Measurements from ENCODE around the gene TLL1. TPM values are rescaled to one million over a fixed set of nuclear protein-coding genes. Genes with fewer than 3 reads are reported as not detected.

TLL1 gene
- polyA plus RNA-seq, 2 of the 4 experiments (the other 2 are of a cell fraction) = 0.01 to 0.13 TPM

DNA sequence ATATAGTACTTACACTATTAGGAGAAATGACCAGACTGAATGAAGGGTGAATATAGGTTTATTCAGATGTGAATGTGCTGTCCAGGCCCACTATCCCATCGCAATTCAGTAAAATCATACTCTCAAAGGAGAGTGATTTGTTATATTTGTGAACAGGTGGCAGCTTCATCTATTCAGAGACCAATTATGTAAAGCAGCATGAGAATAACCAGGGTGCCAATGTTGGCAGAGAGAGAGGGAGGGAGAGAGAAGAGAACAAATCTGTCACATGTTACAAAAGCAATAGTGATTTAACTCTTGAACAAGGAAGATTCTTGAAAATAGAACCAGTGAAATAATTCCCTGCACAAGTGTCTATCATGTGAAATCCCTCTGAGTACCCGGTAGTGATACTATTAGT is 38.9 kb upstream of the TLL1 start:
- no peaks in the 10 kb centered on the region for H3K9me3 ChIP-seq
- ATAC-seq (no peak), FAIRE-seq (no peak), DNase-seq (ENCODE audit: low read depth in 1 of 2, low spot score in 1 of 2) (no peak)
- no peaks in the 10 kb centered on the region for H3K4me1 ChIP-seq
- ChIA-PET CTCF (no interaction called here), POLR2A (no interaction called here)
- H3K4me3 ChIP-seq = no peak overlapping the region
- no peak overlapping the region for H3K4me2 ChIP-seq
- TF ChIP-seq, protein P1, sequence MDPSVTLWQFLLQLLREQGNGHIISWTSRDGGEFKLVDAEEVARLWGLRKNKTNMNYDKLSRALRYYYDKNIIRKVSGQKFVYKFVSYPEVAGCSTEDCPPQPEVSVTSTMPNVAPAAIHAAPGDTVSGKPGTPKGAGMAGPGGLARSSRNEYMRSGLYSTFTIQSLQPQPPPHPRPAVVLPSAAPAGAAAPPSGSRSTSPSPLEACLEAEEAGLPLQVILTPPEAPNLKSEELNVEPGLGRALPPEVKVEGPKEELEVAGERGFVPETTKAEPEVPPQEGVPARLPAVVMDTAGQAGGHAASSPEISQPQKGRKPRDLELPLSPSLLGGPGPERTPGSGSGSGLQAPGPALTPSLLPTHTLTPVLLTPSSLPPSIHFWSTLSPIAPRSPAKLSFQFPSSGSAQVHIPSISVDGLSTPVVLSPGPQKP (IDR thresholded peaks at IDR 0.05; ENCODE audit: low read depth, low read length) = no peak
- no peak for TF ChIP-seq CEBPB (IDR thresholded peaks at IDR 0.05)
- TF ChIP-seq KDM1A (IDR thresholded peaks at IDR 0.05; ENCODE audit: low read depth) = no peak
- no peak for TF ChIP-seq MYC (IDR thresholded peaks at IDR 0.05; ENCODE audit: borderline replicate concordance, low read length)
- no peak for TF ChIP-seq SMC3 (IDR thresholded peaks at IDR 0.05)
- no peak for TF ChIP-seq ZSCAN20 (CRISPR knock-in tag; IDR thresholded peaks at IDR 0.05)
- TF ChIP-seq PBX3 (IDR thresholded peaks at IDR 0.05) = no peak
- TF ChIP-seq USF2 (IDR thresholded peaks at IDR 0.05) = no peak
- no peak overlapping the region for H3K27ac ChIP-seq
- WGBS (ENCODE audit: missing lambda C conversion rate) = 57% methylated on average over 2 of the region's 2 CpGs

DNA sequence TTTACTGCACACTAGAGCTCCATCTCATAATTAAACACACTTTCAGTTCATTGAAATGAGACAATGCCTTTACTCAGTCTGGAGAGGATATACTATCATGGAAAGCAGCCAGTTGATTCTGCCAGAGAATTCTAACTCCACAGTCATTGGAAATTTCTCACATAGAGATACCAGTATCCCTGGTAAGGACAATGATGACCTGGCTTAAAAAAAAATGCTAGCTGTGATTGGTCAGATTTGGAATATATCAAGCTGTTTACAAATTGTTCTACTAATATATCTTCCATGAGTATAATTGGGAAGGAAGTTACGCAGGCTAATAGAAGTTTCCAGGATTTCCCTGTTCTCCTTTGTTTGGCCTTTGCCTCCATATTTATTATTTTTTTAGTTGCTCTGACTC is 34.5 kb upstream of the TLL1 start:
- Histone ChIP-seq H3K4me2 (no peak overlapping the region), H3K4me1 (no peaks in the 10 kb centered on the region), H3K27ac (no peak overlapping the region), H3K4me3 (no peak overlapping the region), H3K9me3 (no peaks in the 10 kb centered on the region)
- 86% methylated on average over 1 of the region's 1 CpG for WGBS (ENCODE audit: missing lambda C conversion rate)
- DNase-seq (ENCODE audit: low read depth in 1 of 2, low spot score in 1 of 2) (no peak), FAIRE-seq (no peak), ATAC-seq (no peak)
- POLR2A ChIA-PET = no interaction called here
- CTCF ChIA-PET = interaction anchor here (1.2 kb wide), 1 partner anchor 345 kb away, joined by 3 read pairs; no protein-coding TSS in a partner anchor
- TF ChIP-seq BHLHE40 (IDR thresholded peaks at IDR 0.05; ENCODE audit: low read depth, low read length) = no peak
- TF ChIP-seq SMC3 (IDR thresholded peaks at IDR 0.05) = no peak
- TF ChIP-seq, protein P2, sequence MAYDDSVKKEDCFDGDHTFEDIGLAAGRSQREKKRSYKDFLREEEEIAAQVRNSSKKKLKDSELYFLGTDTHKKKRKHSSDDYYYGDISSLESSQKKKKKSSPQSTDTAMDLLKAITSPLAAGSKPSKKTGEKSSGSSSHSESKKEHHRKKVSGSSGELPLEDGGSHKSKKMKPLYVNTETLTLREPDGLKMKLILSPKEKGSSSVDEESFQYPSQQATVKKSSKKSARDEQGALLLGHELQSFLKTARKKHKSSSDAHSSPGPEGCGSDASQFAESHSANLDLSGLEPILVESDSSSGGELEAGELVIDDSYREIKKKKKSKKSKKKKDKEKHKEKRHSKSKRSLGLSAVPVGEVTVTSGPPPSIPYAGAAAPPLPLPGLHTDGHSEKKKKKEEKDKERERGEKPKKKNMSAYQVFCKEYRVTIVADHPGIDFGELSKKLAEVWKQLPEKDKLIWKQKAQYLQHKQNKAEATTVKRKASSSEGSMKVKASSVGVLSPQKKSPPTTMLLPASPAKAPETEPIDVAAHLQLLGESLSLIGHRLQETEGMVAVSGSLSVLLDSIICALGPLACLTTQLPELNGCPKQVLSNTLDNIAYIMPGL (CRISPR knock-in tag; IDR thresholded peaks at IDR 0.05; ENCODE audit: borderline replicate concordance) = no peak
- no peak for TF ChIP-seq E2F6 (IDR thresholded peaks at IDR 0.05; ENCODE audit: borderline replicate concordance, low read depth)
- TF ChIP-seq RNF2 (IDR thresholded peaks at IDR 0.05; ENCODE audit: borderline replicate concordance, low read depth) = no peak
- no peak for TF ChIP-seq CBX8 (IDR thresholded peaks at IDR 0.05)
- TF ChIP-seq KDM5A (IDR thresholded peaks at IDR 0.05) = no peak
- no peak for TF ChIP-seq TFCP2L1 (CRISPR knock-in tag; IDR thresholded peaks at IDR 0.05)
- TF ChIP-seq HDAC2 (IDR thresholded peaks at IDR 0.05) = no peak
- TF ChIP-seq RAD21 (conservative IDR thresholded peaks at IDR 0.05 in 1 of 2, IDR thresholded peaks at IDR 0.05 in 1 of 2) = no peak
- TF ChIP-seq SREBF2 (IDR thresholded peaks at IDR 0.05) = no peak
- TF ChIP-seq RARB (CRISPR knock-in tag; IDR thresholded peaks at IDR 0.05) = no peak
- TF ChIP-seq ZSCAN20 (CRISPR knock-in tag; IDR thresholded peaks at IDR 0.05) = no peak
- no peak for TF ChIP-seq HEYL (CRISPR knock-in tag; IDR thresholded peaks at IDR 0.05)
- TF ChIP-seq NPAS2 (CRISPR knock-in tag; IDR thresholded peaks at IDR 0.05; ENCODE audit: borderline replicate concordance) = no peak

Measured in A549 (cell line).